Measurements from ENCODE around the gene RPTOR.

DNA sequence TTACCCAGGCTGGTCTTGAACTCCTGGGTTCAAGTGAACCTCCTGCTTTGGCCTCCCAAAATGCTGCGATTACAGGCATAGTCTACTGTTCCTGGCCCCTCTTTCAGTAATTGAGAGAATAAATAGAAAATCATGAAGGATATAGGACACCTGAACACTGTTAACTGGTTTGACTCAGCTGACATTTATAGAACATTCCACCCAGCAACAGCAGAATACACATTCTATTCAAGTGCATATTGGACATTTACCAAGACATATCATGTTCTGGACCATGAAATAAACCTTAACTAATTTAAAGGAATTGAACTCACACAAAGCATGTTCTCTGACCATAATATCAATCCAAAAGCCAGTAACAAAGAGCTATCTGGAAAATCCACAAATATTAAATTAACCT lies 470.5 kb downstream of the RPTOR start:
- TF ChIP-seq CTCF (IDR thresholded peaks at IDR 0.05) (no peak), POLR2AphosphoS5 (IDR thresholded peaks at IDR 0.05) (no peak)
